Measurements from ENCODE around the gene CCDC158. TPM values are rescaled to one million over a fixed set of nuclear protein-coding genes. Genes with fewer than 3 reads are reported as not detected.

The CCDC158 gene
- total and polyA plus RNA-seq, 2 donors (not counting 3 experiments of a cell fraction or from before 2014, with no cell fraction given), result not detected

DNA sequence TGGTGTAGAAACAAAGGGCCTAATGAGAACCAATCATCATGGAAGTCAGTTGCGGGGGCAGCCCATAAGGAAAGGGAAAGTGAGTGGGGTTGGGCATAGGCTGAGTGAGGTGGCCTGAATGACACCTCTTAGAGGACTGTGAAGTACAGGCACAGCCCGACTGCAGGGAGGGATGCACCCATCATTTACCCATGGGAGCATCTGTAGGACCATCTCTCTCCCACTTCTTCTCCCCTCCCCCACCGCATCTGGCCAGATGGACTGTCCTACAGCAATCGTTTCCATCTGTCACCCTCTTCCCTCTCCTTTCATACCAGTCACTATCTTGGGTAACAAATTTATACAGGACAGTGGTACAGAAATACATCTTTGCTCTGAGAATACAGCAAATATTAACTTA is 110.3 kb downstream of the CCDC158 start:
- Histone ChIP-seq H3K27me3 (ENCODE audit: control insufficient read depth in 2 of 2, insufficient read depth in 2 of 2, low read length in 2 of 2) (no peaks in the 10 kb centered on the region), H3K27ac (ENCODE audit: insufficient read depth, low read depth, low read length) (no peak overlapping the region), H3K4me1 (ENCODE audit: control insufficient read depth, extremely low read depth, insufficient read depth, low read length) (peaks cover 4% of the 10 kb centered on the region), H3K9ac (replicated peaks; ENCODE audit: extremely low read depth, insufficient read depth, low read length) (no peak overlapping the region), H3K9me1 (replicated peaks; ENCODE audit: control insufficient read depth, extremely low read depth, insufficient read depth, low read length) (no peaks in the 10 kb centered on the region), H3K4me3 (replicated peaks in 1 of 3; ENCODE audit: insufficient read depth in 1 of 3, low read depth in 1 of 3, low read length in 3 of 3) (no peak overlapping the region), H3K9me3 (replicated peaks; ENCODE audit: control insufficient read depth, insufficient read depth, low read length) (no peaks in the 10 kb centered on the region), H3K4me2 (ENCODE audit: insufficient read depth, low read length) (no peak overlapping the region), H2AFZ (ENCODE audit: low read depth, low read length) (no peak overlapping the region), H4K20me1 (replicated peaks; ENCODE audit: control insufficient read depth, extremely low read depth, insufficient read depth, low read length) (no peaks in the 10 kb centered on the region), H3K36me3 (ENCODE audit: control insufficient read depth in 2 of 2, extremely low read depth in 1 of 2, insufficient read depth in 2 of 2, low read length in 2 of 2) (no peaks in the 10 kb centered on the region), H3K79me2 (ENCODE audit: control insufficient read depth, insufficient read depth, low read length) (no peaks in the 10 kb centered on the region)
- dilution Hi-C loops (cut with MboI; ENCODE audit: extremely low pct_ligation_motif_present, low sequenced_read_pairs) (no loop called here), intact Hi-C loops (cut with micrococcal nuclease) (no loop called here)
- DNase-seq (ENCODE audit: low read depth, low spot score) (no peak), FAIRE-seq (no peak)
- POLR2A ChIA-PET, result no interaction called here
- CTCF ChIA-PET, result no interaction called here
- TF ChIP-seq CTCF (IDR thresholded peaks at IDR 0.05; ENCODE audit: extremely low read depth in 1 of 2, insufficient read depth in 1 of 2, low read depth in 1 of 2, low read length in 2 of 2) (no peak), POLR2A (IDR thresholded peaks at IDR 0.05; ENCODE audit: low read depth, low read length) (no peak), MYC (IDR thresholded peaks at IDR 0.05; ENCODE audit: low read depth, low read length) (no peak), EZH2 (IDR thresholded peaks at IDR 0.05; ENCODE audit: borderline replicate concordance, low read depth, low read length, severe bottlenecking) (no peak)
- TF ChIP-seq, protein P1, sequence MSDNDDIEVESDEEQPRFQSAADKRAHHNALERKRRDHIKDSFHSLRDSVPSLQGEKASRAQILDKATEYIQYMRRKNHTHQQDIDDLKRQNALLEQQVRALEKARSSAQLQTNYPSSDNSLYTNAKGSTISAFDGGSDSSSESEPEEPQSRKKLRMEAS (IDR thresholded peaks at IDR 0.05; ENCODE audit: insufficient read depth, insufficient read length), result no peak
- BruUV-seq (replicated peaks), result no TSS peak

- Histone ChIP-seq H3K4me2 (ENCODE audit: insufficient read depth, low read length) (no peak overlapping the region), H3K79me2 (ENCODE audit: control insufficient read depth, insufficient read depth, low read length) (no peaks in the 10 kb centered on the region), H2AFZ (ENCODE audit: low read depth, low read length) (no peak overlapping the region), H4K20me1 (replicated peaks; ENCODE audit: control insufficient read depth, extremely low read depth, insufficient read depth, low read length) (no peaks in the 10 kb centered on the region), H3K27me3 (ENCODE audit: control insufficient read depth in 2 of 2, insufficient read depth in 2 of 2, low read length in 2 of 2) (no peaks in the 10 kb centered on the region), H3K9ac (replicated peaks; ENCODE audit: extremely low read depth, insufficient read depth, low read length) (no peak overlapping the region), H3K9me3 (replicated peaks; ENCODE audit: control insufficient read depth, insufficient read depth, low read length) (no peaks in the 10 kb centered on the region), H3K4me3 (replicated peaks in 1 of 3; ENCODE audit: insufficient read depth in 1 of 3, low read depth in 1 of 3, low read length in 3 of 3) (no peak overlapping the region), H3K9me1 (replicated peaks; ENCODE audit: control insufficient read depth, extremely low read depth, insufficient read depth, low read length) (no peaks in the 10 kb centered on the region), H3K27ac (ENCODE audit: insufficient read depth, low read depth, low read length) (no peak overlapping the region), H3K4me1 (ENCODE audit: control insufficient read depth, extremely low read depth, insufficient read depth, low read length) (peaks cover 6% of the 10 kb centered on the region), H3K36me3 (ENCODE audit: control insufficient read depth in 2 of 2, extremely low read depth in 1 of 2, insufficient read depth in 2 of 2, low read length in 2 of 2) (no peaks in the 10 kb centered on the region)
- CTCF ChIA-PET, result interaction anchor here (4.6 kb wide), 1 partner anchor 130 kb away, joined by 34 read pairs; no protein-coding TSS in a partner anchor
- no peak for TF ChIP-seq EZH2 (IDR thresholded peaks at IDR 0.05; ENCODE audit: borderline replicate concordance, low read depth, low read length, severe bottlenecking)
- TF ChIP-seq, protein P1 (IDR thresholded peaks at IDR 0.05; ENCODE audit: insufficient read depth, insufficient read length), result no peak
- TF ChIP-seq MYC (IDR thresholded peaks at IDR 0.05; ENCODE audit: low read depth, low read length), result no peak
- no peak for TF ChIP-seq FOS (IDR thresholded peaks at IDR 0.05; ENCODE audit: borderline replicate concordance, insufficient read depth, low read length)
- TF ChIP-seq GATA2 (IDR thresholded peaks at IDR 0.05; ENCODE audit: insufficient read depth, insufficient read length, low read depth, low read length), result no peak
- TF ChIP-seq POLR2AphosphoS5 (IDR thresholded peaks at IDR 0.05; ENCODE audit: insufficient read depth, low read depth, low read length), result no peak
- TF ChIP-seq CTCF (IDR thresholded peaks at IDR 0.05; ENCODE audit: extremely low read depth in 1 of 2, insufficient read depth in 1 of 2, low read depth in 1 of 2, low read length in 2 of 2), result no peak
- TF ChIP-seq POLR2A (IDR thresholded peaks at IDR 0.05; ENCODE audit: low read depth, low read length), result no peak
- no peak for TF ChIP-seq JUN (IDR thresholded peaks at IDR 0.05; ENCODE audit: borderline replicate concordance, insufficient read depth, insufficient read length, low read depth)
- no TSS peak for BruUV-seq (replicated peaks)
- intact Hi-C loops (cut with micrococcal nuclease) (no loop called here), dilution Hi-C loops (cut with MboI; ENCODE audit: extremely low pct_ligation_motif_present, low sequenced_read_pairs) (no loop called here)
- no peak for DNase-seq (ENCODE audit: low read depth, low spot score)
- no peak for FAIRE-seq
- POLR2A ChIA-PET, result no interaction called here
These were observed 110.9 kb downstream of the CCDC158 start for GRCh38 chr4:76309939-76310550.

Measured in endothelial cell of umbilical vein (primary cell).